Transverse colon (tissue), 4 donors: ENCODE results near the gene RECK.

Experiments
- CTCF ChIP-seq, 5 experiments: fragments of 200-600 bp in 3 of 5; fragments of 450-650 bp in 2 of 5; sonication (generic) in 3 of 5; IDR thresholded peaks; 1 replicate in 2 of 5; 2 replicates in 3 of 5; pipeline ENCODE4 v1.5.1; 2016 to 2017; ENCODE audit warnings: antibody characterized with exemption in 5 of 5, inconsistent platforms in 3 of 5, mild to moderate bottlenecking in 2 of 5, moderate library complexity in 1 of 5
- EP300 ChIP-seq: sonication (generic); formaldehyde crosslinking; IDR thresholded peaks from one replicate; pipeline ENCODE4 v1.6.1; 2017; ENCODE audit warnings: antibody characterized with exemption, low read depth
- POLR2A ChIP-seq: fragments of 450-650 bp; IDR thresholded peaks from one replicate; pipeline ENCODE4 v1.6.1; 2016; ENCODE audit warnings: antibody characterized with exemption, mild to moderate bottlenecking, moderate library complexity
- POLR2AphosphoS5 ChIP-seq, 3 donors: sonication (generic); formaldehyde crosslinking; IDR thresholded peaks; one replicate each; pipeline ENCODE4 v1.6.1; 2016; ENCODE audit warnings: antibody characterized with exemption in 3 of 3

- TF ChIP-seq CTCF (IDR thresholded peaks at IDR 0.05) (no peak), POLR2AphosphoS5 (IDR thresholded peaks at IDR 0.05) (no peak), EP300 (no peak), POLR2A (no peak)
Observed at GRCh38 chr9:36039121-36039520, 2.4 kb downstream of the RECK start.
